GM19463 (cell line): ENCODE data around the gene KLC3.
"Not testable (repeated sequence)": the region's sequence is repeated elsewhere in the genome, so short reads cannot be mapped to it uniquely, and the experiment has no call there.

Experiments used
- ATAC-seq: cut with Tn5 transposase; IDR thresholded peaks from one replicate; pipeline ENCODE4 v1.9.1; 2021; ENCODE audit warnings: mild to moderate bottlenecking, moderate library complexity; ENCODE audit not compliant: unreplicated experiment

The KLC3 gene

DNA sequence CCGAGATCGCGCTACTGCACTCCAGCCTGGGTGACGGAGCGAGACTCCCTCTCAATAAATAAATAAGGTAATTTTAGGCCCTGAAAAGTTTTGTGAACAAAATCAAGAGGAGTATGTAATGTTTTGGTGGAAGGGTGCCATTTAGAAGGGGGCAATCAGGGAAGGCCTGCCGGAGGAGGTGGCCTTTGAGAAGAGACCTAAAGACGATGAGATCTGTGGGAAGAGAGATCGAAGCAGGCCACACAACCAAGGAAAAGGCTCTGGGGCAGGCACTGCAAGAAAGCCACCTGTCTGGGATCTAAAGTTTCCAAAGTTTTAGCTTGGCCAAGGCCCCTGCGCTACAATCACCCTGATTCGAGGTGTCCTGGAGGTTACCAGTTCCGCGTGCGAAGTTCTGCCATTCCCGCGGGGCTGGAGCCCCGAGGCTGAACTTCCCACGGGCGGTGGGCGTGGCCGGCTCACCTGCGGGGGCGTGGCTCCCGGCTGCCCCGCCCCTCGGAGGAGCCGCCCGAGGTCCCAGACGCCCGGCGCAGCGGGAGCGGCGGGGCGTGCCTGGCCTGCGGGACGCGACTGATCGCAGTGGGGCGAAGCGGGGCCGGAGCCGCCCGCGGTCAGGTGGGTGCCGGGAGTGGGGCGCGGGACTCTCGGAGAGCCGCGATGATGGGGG is at the start of gene KLC3:
Gene KLC3 (plus strand): TSS at position 519 of the 667 bp plus-strand sequence. CDS start 4,792 bp downstream, outside the sequence.
- no peak for ATAC-seq

DNA sequence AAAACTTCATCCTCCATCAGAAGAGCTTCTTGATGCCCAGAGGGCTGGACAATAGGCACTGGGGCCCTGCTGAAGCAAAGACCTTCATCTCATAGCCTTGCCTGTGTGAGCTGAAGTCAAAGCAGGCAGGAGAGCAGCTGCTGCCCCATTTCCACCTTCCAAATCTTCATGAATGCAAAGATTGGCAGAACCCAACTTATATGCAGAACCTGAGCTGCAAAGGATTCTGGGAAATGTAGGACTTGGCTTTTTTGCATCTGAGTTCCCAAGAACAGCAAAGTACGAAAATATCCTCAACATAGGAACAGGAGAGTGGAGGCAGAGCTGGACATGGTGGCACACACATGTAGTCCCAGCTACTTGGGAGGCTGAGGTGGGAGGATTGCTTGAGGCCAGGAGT is 48.7 kb upstream of the KLC3 start:
- ATAC-seq, result no peak

DNA sequence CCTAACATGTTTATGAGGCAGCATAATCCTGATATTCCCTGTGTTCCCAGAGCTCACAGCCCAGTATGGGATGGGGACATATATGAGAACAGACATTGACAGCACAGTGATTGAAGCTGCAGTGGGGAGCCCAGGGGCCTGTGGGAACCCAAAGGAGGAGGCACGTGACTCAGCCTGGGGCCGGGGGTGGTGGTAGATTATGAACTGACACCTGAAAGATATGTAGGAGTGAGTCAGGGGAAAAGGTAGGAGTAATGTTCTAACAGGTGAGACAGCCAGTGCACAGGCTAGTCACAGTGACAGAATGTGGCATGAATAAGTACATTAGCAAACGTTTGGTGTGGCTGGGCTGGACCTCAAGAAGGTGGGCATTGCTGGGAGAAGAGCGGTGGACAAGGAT is 46.9 kb upstream of the KLC3 start:
- no peak for ATAC-seq

DNA sequence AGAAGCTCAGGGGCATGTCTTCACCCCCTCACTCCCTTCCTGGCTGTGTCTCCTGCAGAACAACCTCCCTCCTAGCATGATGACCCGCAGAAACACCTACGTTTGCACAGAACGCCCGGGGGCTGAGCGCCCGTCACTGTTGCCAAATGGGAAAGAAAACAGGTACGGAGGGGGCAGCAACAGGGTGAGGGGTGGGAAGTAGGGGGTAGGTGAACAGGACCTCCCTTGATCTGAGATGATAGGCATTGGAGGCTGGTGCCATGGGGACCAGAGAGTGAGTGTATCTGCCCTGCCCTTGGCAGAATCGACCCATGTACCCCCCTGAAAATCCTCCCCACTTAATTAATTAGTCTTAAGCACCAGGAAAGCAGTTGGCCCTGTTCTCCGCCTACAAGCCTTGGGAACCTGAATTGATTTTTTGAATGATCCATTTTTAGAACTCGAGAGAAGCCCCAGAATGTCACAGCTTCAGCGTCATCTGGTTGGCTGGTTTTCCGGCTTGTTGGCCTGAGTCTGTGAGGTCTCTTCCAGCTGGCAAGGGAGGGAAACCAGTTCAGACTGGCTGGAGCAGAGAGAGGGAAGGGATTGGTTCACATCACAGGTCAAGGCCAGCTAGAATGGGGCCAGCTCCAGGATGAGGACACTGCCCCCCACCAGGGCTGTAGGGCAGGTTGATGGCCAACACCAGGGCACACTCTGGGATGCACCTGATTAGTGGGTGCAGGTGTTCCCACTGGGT is 46.1 kb upstream of the KLC3 start:
- no peak for ATAC-seq

DNA sequence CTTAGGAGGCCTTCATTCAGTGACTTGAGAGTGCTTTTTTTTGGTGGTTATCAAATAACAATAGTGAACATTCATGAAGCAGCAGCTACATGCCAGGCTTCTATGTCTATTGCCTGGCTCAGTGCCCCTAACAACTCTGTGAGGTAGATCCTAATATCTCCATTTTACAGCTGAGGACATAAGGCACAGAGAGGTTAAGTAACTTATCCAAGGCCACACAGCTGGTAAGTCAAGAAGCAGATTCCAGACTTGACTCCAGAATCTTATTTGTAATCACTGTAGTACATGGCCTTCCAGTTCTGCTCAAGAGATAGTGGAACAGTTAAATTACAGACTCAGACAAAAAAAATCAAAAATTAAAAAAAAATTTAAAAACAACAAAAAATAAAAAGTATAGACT is 44.7 kb upstream of the KLC3 start:
- no peak for ATAC-seq

DNA sequence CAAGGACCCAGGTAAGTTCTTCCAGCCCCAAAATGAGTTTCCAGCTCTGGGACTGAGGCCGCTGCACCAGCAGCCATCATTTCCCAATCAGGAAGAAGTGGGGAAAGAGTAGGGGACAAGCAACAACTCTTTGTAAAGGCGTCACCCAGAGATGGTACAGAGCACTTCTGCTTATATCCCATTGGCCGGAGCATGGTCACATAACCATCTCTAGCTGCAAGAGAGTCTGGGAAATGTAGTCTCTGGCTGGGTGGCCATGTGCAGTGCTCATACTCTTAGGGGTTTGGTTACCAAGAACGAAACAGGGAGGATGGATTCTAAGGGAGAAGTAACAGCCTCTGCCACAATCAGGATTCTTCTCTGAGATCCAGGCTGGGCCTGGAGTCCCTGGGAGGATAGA is 44.2 kb upstream of the KLC3 start:
- ATAC-seq, result no peak

DNA sequence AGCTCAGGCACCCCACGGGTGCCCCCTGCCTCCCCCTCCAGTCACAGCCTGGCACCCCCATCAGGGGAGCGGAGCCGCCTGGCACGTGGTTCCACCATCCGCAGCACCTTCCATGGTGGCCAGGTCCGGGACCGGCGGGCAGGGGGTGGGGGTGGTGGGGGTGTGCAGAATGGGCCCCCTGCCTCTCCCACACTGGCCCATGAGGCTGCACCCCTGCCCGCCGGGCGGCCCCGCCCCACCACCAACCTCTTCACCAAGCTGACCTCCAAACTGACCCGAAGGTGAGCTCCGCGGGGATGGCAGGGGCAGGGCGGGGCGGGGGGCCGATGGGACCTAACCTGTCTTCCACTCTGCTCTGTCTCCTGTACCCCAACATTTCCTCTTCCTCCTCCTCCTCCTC is 42.9 kb upstream of the KLC3 start:
- no peak for ATAC-seq

DNA sequence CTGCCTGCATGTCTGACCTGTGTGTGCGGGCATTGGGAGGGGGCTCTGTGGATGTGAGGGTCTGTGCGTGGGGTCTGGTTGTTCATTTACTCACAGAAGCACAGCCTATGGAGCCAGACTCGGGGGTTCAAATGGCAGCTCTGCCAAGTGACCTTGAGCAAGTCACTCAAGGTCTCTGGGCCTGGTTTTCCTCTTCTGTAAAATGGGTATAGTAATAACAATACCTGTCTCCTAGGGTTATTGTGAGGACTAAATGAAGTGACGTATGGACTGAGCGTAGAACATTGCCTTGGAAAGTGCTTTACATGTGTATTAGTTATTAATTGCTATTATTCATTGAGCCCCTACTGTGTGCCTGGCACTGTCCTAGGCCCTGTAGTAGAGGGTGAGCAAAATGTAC is 42.3 kb upstream of the KLC3 start:
- ATAC-seq, result no peak

DNA sequence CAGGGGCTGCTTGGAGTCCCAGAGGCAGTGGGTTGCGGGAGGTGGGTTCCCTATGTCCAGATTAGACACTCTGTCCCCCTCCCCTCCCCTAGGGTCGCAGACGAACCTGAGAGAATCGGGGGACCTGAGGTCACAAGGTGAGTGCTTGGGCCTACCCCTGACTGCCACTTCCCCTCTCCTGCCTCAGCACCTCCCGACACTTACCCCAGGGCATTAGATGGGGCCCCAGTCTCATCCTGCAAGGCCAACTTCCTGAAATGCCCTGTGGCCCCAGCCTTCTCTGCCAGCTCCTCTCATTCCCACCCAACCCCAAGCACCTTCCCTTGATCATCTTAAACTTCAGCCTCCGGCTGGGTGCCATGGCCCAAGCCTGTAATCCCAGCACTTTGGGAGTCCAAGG is 40.8 kb upstream of the KLC3 start:
- ATAC-seq, result no peak

DNA sequence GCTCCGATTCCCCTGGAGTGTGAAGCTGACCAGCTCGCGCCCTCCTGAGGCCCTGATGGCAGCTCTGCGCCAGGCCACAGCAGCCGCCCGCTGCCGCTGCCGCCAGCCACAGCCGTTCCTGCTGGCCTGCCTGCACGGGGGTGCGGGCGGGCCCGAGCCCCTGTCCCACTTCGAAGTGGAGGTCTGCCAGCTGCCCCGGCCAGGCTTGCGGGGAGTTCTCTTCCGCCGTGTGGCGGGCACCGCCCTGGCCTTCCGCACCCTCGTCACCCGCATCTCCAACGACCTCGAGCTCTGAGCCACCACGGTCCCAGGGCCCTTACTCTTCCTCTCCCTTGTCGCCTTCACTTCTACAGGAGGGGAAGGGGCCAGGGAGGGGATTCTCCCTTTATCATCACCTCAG is 38.1 kb upstream of the KLC3 start:
- no peak for ATAC-seq

DNA sequence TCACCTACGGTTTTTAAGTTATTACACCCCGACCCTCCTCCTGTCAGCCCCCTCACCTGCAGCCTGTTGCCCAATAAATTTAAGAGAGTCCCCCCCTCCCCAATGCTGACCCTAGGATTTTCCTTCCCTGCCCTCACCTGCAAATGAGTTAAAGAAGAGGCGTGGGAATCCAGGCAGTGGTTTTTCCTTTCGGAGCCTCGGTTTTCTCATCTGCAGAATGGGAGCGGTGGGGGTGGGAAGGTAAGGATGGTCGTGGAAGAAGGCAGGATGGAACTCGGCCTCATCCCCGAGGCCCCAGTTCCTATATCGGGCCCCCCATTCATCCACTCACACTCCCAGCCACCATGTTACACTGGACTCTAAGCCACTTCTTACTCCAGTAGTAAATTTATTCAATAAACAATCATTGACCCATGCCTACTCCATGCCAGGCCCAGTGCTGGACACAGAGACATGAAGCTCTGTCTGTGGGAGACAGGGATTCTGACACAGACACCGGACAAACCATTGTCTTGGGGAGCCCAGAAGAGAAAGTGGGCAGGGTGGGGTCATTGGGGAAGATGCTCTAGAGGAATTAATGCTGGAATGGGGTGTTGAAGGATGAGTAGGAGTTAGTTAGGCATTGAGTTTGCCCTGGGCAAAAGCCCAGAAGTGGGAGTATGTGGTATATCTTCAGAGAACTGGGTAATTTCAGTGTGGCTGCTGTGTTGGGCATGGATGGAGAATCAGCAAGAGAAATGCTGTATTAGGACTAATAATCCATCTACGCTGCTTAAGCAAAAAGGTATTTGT is 37.1 kb upstream of the KLC3 start:
- no peak for ATAC-seq

DNA sequence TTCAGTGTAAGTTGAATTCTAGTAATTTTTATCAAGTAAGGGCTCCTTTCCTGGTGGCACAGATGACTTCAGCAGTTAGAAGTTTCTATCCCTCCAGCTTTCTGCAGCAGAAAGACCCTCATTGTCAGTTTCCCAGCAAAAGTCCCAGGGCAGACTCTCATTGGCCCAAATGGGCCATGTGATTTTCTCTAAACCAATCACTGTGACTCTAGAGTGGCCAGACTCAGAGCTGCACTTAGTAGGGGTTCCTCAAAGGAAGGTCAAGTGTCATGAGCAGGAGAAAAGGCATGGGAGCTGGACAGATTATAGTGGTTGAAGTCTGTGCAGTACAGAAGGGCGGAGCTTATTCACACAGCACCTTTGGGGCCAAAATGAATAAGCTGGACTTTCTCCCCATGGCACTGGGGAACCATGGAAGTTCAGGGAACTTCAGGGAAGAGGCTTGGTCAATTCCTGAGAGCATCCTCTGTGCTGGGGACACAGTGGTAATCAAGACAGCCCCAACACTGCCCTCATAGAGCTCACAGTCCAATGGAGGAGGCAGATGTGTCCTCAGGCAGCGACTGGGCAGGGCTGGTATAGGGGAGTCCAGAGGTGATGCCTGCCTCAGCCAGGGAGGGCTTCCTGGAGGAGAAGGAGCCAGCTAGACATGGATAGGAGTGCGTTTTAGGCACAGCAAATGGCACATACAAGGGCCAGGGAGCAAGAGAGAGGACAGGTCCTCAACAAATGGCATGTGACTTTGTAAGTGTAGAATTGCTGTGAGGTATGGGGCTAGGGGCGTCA is 36.2 kb upstream of the KLC3 start:
- ATAC-seq, result no peak

DNA sequence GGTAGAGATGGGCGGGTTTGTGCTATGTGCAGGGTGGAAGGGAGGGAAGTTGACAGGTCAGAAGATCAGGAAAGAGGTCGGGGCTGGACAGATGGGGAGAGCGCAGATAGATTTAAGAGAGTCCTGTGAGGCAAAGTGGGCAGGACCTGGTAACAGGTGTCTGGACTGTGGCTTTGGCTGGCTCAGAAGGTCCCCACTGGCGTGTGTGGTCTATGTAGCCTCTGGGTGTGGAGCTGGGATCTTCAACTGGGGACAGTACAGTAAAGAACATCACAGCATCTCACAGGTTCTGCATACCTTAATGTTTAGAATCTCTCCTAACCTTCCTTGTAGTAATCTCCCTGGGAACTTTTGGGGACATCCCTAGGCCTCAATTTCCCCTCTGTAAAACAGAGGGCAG is 35.5 kb upstream of the KLC3 start:
- ATAC-seq, result no peak

DNA sequence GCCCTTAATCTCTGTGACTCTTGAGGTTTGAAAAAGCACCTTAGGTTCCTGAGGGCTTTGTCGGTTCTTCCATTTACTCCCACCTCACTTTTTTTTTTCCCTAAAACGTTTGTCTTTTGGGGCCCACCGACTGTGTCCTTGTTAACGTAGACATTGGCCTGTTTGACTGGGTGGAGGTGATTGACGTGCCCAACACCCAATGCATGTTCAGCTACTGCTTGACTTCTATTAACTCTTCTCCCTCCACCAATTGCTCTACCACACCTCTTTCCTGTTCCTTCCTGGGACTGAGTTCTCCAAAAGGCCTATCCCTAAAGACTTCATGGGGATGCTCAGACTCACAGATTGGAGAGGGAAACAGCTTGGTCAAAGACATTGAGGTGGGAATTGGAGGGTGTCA is 35.1 kb upstream of the KLC3 start:
- ATAC-seq, result no peak

DNA sequence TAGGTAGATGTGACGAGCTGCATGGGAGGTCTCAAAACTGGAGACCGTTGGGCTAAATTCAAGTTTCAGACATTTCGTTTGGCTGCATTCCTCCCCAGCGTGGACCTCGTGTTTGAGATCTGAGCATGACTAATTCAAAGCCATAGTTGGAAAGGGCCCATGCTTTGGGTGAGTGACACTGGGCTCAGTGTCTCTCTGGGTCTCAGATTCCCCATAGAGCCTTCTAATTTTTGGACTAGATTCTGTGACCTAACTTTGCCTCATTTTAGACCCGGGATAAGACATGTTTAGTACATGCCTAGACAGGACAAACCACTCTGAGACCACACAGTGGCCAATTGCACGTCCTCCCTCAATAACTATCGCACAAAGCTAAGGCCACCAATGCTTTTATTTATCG is 34.5 kb upstream of the KLC3 start:
- ATAC-seq, result no peak

DNA sequence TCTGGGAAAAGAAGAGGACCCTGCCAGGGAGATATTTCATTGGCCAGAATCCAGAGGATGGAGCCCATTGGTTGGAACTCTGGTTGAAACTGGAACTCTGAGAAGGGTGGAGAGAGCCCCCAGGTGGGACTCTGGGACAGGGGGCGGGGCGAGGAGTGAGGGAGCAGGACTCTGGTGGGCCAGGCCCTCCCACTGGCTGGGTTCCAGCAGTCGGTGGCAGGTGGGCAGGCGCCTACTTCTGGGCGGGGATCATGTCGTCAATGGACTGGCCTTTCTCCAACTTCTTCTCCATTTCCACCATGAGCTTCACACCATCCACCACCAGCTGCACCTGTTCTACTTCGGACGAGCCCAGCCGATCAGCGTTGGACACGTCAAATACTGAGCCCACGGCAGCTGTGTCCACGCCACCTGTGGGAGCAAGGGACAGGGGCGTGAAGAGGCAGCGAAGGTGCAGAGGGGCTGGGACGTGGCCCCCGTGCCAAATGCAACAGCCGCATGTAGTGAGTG is 34.0 kb upstream of the KLC3 start:
- ATAC-seq, result no peak

DNA sequence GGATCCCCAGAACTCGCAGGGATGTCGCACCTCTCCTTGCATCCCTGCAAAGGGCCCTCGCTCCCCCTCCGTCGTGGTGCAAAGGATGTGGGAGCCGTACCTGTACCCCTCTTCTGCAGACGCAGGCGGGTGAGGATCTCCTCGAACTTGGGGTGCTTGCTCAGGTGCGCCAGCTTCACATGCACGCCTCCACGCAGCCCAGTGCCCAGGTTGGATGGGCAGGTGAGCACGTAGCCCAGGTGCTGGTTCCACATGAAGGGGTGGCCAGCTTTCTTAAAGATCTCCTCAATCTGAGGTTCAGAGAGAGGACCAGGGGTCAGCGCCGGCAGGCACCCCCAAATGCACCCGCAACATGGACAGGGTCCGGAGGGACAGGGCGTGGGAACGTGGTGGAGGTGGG is 33.2 kb upstream of the KLC3 start:
- ATAC-seq, result no peak

DNA sequence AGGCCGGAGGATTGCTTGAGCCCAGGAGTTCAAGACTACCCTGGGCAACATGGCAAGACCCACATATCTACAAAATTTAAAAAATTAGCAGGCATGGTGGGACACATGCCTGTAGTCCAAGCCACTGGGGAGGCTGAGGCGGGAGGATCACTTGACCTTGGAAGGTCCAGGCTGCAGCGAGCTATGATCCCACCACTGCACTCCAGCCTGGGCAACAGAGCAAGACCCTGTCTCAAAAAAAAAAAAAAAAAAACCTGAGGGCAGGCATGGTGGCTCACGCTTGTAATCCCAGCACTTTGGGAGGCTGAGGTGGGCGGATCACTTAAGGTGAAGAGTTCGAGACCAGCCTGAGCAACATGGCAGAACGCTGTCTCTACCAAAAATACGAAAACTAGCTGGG is 31.2 kb upstream of the KLC3 start:
- not testable (repeated sequence) for ATAC-seq

DNA sequence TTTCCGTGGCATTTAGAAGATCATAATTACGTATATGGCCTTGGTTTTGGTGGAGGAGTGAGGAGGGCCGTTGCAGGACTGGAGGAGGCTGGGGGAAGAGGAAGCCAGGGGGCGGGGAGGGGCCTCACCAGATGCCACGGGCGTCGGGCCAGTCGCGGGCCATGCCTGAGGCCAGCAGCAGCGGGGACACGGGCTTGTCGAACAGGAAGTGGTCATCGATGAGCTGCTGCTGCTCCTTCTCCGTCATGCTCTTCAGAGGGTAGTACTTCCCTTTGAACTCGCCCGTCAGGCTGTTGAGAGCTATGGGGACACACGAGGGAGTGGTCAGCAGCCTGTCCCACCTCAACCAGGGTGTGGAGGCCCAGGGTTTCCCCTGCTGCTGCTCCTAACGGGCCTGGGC is 28.9 kb upstream of the KLC3 start:
- ATAC-seq, result no peak

DNA sequence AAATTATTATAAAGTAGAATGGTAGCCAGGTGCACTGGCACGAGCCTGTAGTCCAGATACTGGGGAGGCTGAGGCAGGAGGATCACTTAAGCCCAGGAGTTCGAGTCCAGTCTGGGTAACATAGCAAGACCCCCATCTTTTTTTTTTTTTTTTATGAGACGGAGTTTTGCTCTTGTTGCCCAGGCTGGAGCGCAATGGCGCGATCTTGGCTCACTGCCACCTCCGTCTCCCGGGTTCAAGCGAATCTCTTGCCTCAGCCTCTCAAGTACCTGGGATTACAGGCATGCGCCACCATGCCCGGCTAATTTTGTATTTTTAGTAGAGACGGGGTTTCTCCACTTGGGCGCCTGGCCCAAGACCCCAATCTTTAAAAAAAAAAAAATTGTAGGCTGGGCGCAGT is 28.3 kb upstream of the KLC3 start:
- not testable (repeated sequence) for ATAC-seq

DNA sequence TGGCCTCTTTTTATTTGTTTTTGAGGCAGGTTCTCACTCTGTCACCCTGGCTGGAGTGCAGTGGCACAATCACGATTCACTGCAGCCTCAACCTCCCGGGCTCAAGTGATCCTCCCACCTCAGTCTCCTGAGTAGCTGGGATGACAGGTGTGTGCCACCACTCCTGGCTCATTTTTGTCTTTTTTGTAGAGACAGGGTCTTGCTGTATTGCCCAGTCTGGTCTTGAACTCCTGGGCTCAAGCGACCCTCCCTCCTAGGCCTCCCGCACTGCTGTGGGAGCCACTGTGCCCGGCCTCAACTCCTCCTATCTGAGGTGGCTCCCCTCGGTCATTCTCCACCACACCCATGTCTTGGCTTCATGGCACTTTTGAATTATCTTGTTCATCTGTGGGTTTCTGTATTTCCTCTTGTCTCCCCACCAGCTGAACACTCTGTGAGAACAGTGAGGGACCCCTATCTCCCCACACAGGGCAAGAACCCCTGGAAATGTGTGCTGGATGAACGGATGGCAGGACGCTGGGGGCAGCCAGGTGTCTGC is 25.8 kb upstream of the KLC3 start:
- ATAC-seq, result no peak
